Right lobe of liver (tissue), 4 donors: ENCODE data around the gene YPEL3.

Experiments
- POLR2A ChIP-seq: fragments of 450-650 bp; IDR thresholded peaks from one replicate; pipeline ENCODE4 v1.6.1; 2017; ENCODE audit warnings: antibody characterized with exemption, mild to moderate bottlenecking
- TF ChIP-seq, protein P1 (sequence below), 4 donors: fragments of 200-600 bp in 3 of 4; fragments of 450-650 bp in 1 of 4; IDR thresholded peaks; one replicate each; pipeline versions ENCODE4 v1.5.1 to v1.8.0; 2016 to 2022; ENCODE audit warnings: antibody characterized with exemption in 4 of 4, mild to moderate bottlenecking in 2 of 4
- donor health status: DM: no; HTN: no; CAD: no.
- donor health status: DM: no; HTN: no; CAD: no.
- donor health status: DM: no; HTN: yes; CAD: no.

- TF ChIP-seq, protein P1, sequence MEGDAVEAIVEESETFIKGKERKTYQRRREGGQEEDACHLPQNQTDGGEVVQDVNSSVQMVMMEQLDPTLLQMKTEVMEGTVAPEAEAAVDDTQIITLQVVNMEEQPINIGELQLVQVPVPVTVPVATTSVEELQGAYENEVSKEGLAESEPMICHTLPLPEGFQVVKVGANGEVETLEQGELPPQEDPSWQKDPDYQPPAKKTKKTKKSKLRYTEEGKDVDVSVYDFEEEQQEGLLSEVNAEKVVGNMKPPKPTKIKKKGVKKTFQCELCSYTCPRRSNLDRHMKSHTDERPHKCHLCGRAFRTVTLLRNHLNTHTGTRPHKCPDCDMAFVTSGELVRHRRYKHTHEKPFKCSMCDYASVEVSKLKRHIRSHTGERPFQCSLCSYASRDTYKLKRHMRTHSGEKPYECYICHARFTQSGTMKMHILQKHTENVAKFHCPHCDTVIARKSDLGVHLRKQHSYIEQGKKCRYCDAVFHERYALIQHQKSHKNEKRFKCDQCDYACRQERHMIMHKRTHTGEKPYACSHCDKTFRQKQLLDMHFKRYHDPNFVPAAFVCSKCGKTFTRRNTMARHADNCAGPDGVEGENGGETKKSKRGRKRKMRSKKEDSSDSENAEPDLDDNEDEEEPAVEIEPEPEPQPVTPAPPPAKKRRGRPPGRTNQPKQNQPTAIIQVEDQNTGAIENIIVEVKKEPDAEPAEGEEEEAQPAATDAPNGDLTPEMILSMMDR (IDR thresholded peaks at IDR 0.05): no peak
- no peak for TF ChIP-seq POLR2A
These were observed 1.4 kb downstream of the YPEL3 start for GRCh38 chr16:30094541-30095165.
